ENCODE results near the gene SLC6A4. TPM values are rescaled to one million over a fixed set of nuclear protein-coding genes. Genes with fewer than 3 reads are reported as not detected.

Gene SLC6A4
- total and polyA plus RNA-seq, 8 donors = 0.38 to 52.3 (median 1.4) TPM

GRCh38 chr17:30263552-30264333 lies 28.2 kb upstream of the SLC6A4 start:
- Histone ChIP-seq H3K4me1 (peaks cover 0 to 6% of the 10 kb centered on the region in 2 donors), H3K27ac (peak overlapping the region in 1 of 2 donors; percentile 23), H3K4me3 (no peak overlapping the region), H3K9me3 (no peaks in the 10 kb centered on the region), H3K27me3 (no peaks in the 10 kb centered on the region), H3K36me3 (peaks cover 0 to 54% of the 10 kb centered on the region in 2 donors)
- peak; percentile 36 for ATAC-seq
- no peak for DNase-seq
- no peak for TF ChIP-seq CTCF (IDR thresholded peaks at IDR 0.05)
- intact Hi-C loops (cut with DNase I) = no loop called here

GRCh38 chr17:30256756-30257506 lies 21.4 kb upstream of the SLC6A4 start:
- DNase-seq (no peak), ATAC-seq (no peak)
- H3K27me3 ChIP-seq = no peaks in the 10 kb centered on the region
- H3K4me1 ChIP-seq = no peaks in the 10 kb centered on the region
- H3K36me3 ChIP-seq = peaks cover 0 to 31% of the 10 kb centered on the region in 2 donors
- H3K9me3 ChIP-seq = no peaks in the 10 kb centered on the region
- H3K27ac ChIP-seq = no peak overlapping the region
- intact Hi-C loops (cut with DNase I) = no loop called here
- TF ChIP-seq CTCF (IDR thresholded peaks at IDR 0.05) = no peak
- no peak overlapping the region for H3K4me3 ChIP-seq

GRCh38 chr17:30254150-30254549 lies 18.7 kb upstream of the SLC6A4 start:
- Histone ChIP-seq H3K27ac (no peak overlapping the region), H3K4me1 (no peaks in the 10 kb centered on the region)
- intact Hi-C loops (cut with DNase I) = no loop called here

GRCh38 chr17:30253312-30253711 lies 17.8 kb upstream of the SLC6A4 start:
- DNase-seq (no peak), ATAC-seq (no peak)
- TF ChIP-seq CTCF (IDR thresholded peaks at IDR 0.05) = no peak
- H3K36me3 ChIP-seq = peaks cover 2 to 42% of the 10 kb centered on the region in 2 donors
- no peak overlapping the region for H3K27ac ChIP-seq
- intact Hi-C loops (cut with DNase I) = no loop called here
- no peaks in the 10 kb centered on the region for H3K9me3 ChIP-seq
- H3K4me1 ChIP-seq = no peaks in the 10 kb centered on the region
- H3K27me3 ChIP-seq = no peaks in the 10 kb centered on the region
- no peak overlapping the region for H3K4me3 ChIP-seq

More at GRCh38 chr17:30254150-30254549, 18.7 kb upstream of the SLC6A4 start:
- Histone ChIP-seq H3K4me3 (no peak overlapping the region), H3K9me3 (no peaks in the 10 kb centered on the region), H3K36me3 (peaks cover 0 to 33% of the 10 kb centered on the region in 2 donors), H3K27me3 (no peaks in the 10 kb centered on the region)
- DNase-seq (no peak), ATAC-seq (no peak)
- no peak for TF ChIP-seq CTCF (IDR thresholded peaks at IDR 0.05)

GRCh38 chr17:30251931-30252330 lies 16.4 kb upstream of the SLC6A4 start:
- Histone ChIP-seq H3K27me3 (no peaks in the 10 kb centered on the region), H3K9me3 (no peaks in the 10 kb centered on the region), H3K36me3 (peaks cover 3 to 56% of the 10 kb centered on the region in 2 donors), H3K4me3 (no peak overlapping the region), H3K27ac (no peak overlapping the region), H3K4me1 (no peaks in the 10 kb centered on the region)
- intact Hi-C loops (cut with DNase I) = no loop called here
- DNase-seq = no peak
- no peak for ATAC-seq
- no peak for TF ChIP-seq CTCF (IDR thresholded peaks at IDR 0.05)
